H9 (cell line): Measurements from ENCODE around the gene LEFTY1. TPM values are rescaled to one million over a fixed set of nuclear protein-coding genes. Genes with fewer than 3 reads are reported as not detected.
"Not testable (repeated sequence)": the region's sequence is repeated elsewhere in the genome, so short reads cannot be mapped to it uniquely, and the experiment has no call there.

ENCODE experiments used
- DNase-seq: peaks from one replicate; pipeline ENCODE4 v3.0.0-alpha.2; 2017
- H2AFZ ChIP-seq: one replicate; pipeline ENCODE4 v1.6.1; 2013; ENCODE audit warnings: mild to moderate bottlenecking, low read length, control low read depth, moderate library complexity
- H2AK5ac ChIP-seq: 2 replicates; pipeline ENCODE4 v1.6.1; 2013; ENCODE audit warnings: low read length, control low read depth, mixed read lengths; ENCODE audit not compliant: insufficient read length
- H2BK120ac ChIP-seq: one replicate; pipeline ENCODE4 v1.6.1; 2013; ENCODE audit warnings: low read depth, mild to moderate bottlenecking, low read length, control low read depth, inconsistent platforms; ENCODE audit not compliant: poor library complexity, severe bottlenecking
- H2BK12ac ChIP-seq: 2 replicates; pipeline ENCODE4 v1.6.1; 2013; ENCODE audit warnings: low read length, control low read depth, mixed read lengths, low read depth; ENCODE audit not compliant: insufficient read length
- H2BK15ac ChIP-seq: 2 replicates; pipeline ENCODE4 v1.6.1; 2013; ENCODE audit warnings: low read depth, low read length, control low read depth
- H2BK20ac ChIP-seq: one replicate; pipeline ENCODE4 v1.6.1; 2013; ENCODE audit warnings: low read depth, mild to moderate bottlenecking, low read length, control low read depth, inconsistent platforms; ENCODE audit not compliant: poor library complexity, severe bottlenecking
- H2BK5ac ChIP-seq: 2 replicates; pipeline ENCODE4 v1.6.1; 2013; ENCODE audit warnings: low read length, control low read depth, mixed read lengths; ENCODE audit not compliant: insufficient read length
- H3K14ac ChIP-seq: 2 replicates; pipeline ENCODE4 v1.6.1; 2013; ENCODE audit warnings: low read length, control low read depth; ENCODE audit not compliant: insufficient read depth
- H3K18ac ChIP-seq: 2 replicates; pipeline ENCODE4 v1.6.1; 2013; ENCODE audit warnings: low read depth, mild to moderate bottlenecking, mixed read lengths, low read length, control low read depth; ENCODE audit not compliant: insufficient read length
- H3K23ac ChIP-seq: 2 replicates; pipeline ENCODE4 v1.6.1; 2013; ENCODE audit warnings: low read length, control low read depth, mixed read lengths, low read depth; ENCODE audit not compliant: insufficient read length
- H3K23me2 ChIP-seq: 2 replicates; pipeline ENCODE4 v1.6.1; 2013; ENCODE audit warnings: low read depth, mild to moderate bottlenecking, mixed read lengths, low read length, control low read depth; ENCODE audit not compliant: insufficient read length, poor library complexity, severe bottlenecking
- H3K27ac ChIP-seq: 2 replicates; pipeline ENCODE4 v1.5.1; 2013; ENCODE audit warnings: low read length, control low read depth, mixed read lengths, low read depth; ENCODE audit not compliant: insufficient read length
- H3K27me3 ChIP-seq: 2 replicates; pipeline ENCODE4 v1.6.1; 2013; ENCODE audit warnings: low read length, control low read depth, inconsistent platforms; ENCODE audit not compliant: insufficient read depth
- H3K4ac ChIP-seq: 2 replicates; pipeline ENCODE4 v1.6.1; 2013; ENCODE audit warnings: low read depth, mild to moderate bottlenecking, control low read depth, inconsistent platforms, low read length, moderate library complexity
- H3K4me1 ChIP-seq: 2 replicates; pipeline ENCODE4 v1.6.1; 2013; ENCODE audit warnings: low read length, control low read depth, inconsistent platforms; ENCODE audit not compliant: insufficient read depth
- H3K4me2 ChIP-seq: 2 replicates; pipeline ENCODE4 v1.6.1; 2013; ENCODE audit warnings: low read length, control low read depth, mixed read lengths; ENCODE audit not compliant: insufficient read length, insufficient read depth
- H3K56ac ChIP-seq: 2 replicates; pipeline ENCODE4 v1.6.1; 2013; ENCODE audit warnings: low read depth, mild to moderate bottlenecking, mixed read lengths, low read length, control low read depth; ENCODE audit not compliant: insufficient read length
- H3K79me1 ChIP-seq: 2 replicates; pipeline ENCODE4 v1.6.1; 2013; ENCODE audit warnings: low read depth, mild to moderate bottlenecking, moderate library complexity, low read length, control low read depth, inconsistent platforms; ENCODE audit not compliant: insufficient read depth, poor library complexity, severe bottlenecking
- H3K79me2 ChIP-seq: 2 replicates; pipeline ENCODE4 v1.6.1; 2013; ENCODE audit warnings: low read length, control low read depth, inconsistent platforms; ENCODE audit not compliant: insufficient read depth
- H3K9ac ChIP-seq: 2 replicates; pipeline ENCODE4 v1.6.1; 2013; ENCODE audit warnings: low read length, control low read depth, mixed read lengths; ENCODE audit not compliant: insufficient read length; ENCODE audit errors: extremely low read depth
- H3K9me3 ChIP-seq: one replicate; pipeline ENCODE4 v1.6.1; 2013; ENCODE audit warnings: low read depth, low read length, inconsistent platforms; ENCODE audit not compliant: control insufficient read depth
- H3T11ph ChIP-seq: one replicate; pipeline ENCODE4 v1.6.1; 2013; ENCODE audit warnings: mild to moderate bottlenecking, low read length, control low read depth, inconsistent platforms
- H4K20me1 ChIP-seq: one replicate; pipeline ENCODE4 v1.6.1; 2013; ENCODE audit not compliant: control insufficient read depth, insufficient read length, insufficient read depth
- H4K5ac ChIP-seq: 2 replicates; pipeline ENCODE4 v1.6.1; 2013; ENCODE audit warnings: low read depth, mild to moderate bottlenecking, mixed read lengths, low read length, control low read depth; ENCODE audit not compliant: insufficient read length
- H4K8ac ChIP-seq: replicated peaks from 2 replicates; pipeline ENCODE4 v1.6.1; 2013; ENCODE audit warnings: low read length, control low read depth, mixed read lengths, low read depth; ENCODE audit not compliant: insufficient read length
- H4K91ac ChIP-seq: 2 replicates; pipeline ENCODE4 v1.6.1; 2013; ENCODE audit warnings: low read depth, mild to moderate bottlenecking, moderate library complexity, mixed read lengths, low read length, control low read depth; ENCODE audit not compliant: insufficient read length
- H3K27ac Mint-ChIP-seq, 3 experiments: 2 replicates in 2 of 3; 3 replicates in 1 of 3; pipeline ENCODE4 v1.8.0; 2020 to 2021; ENCODE audit warnings: mixed read lengths in 3 of 3, mild to moderate bottlenecking in 1 of 3, moderate library complexity in 1 of 3
- H3K27me3 Mint-ChIP-seq: 2 replicates; pipeline ENCODE4 v1.8.0; 2021; ENCODE audit warnings: low read depth, mild to moderate bottlenecking, moderate library complexity, mixed read lengths
- H3K36me3 Mint-ChIP-seq, 3 experiments: 2 replicates in 2 of 3; 3 replicates in 1 of 3; pipeline ENCODE4 v1.8.0; 2020 to 2021; ENCODE audit warnings: low read depth in 3 of 3, mixed read lengths in 3 of 3; ENCODE audit not compliant: insufficient read depth in 1 of 3
- H3K4me1 Mint-ChIP-seq, 2 experiments: 2 replicates each; pipeline ENCODE4 v1.8.0; 2020; ENCODE audit warnings: mixed read lengths in 2 of 2
- H3K4me3 Mint-ChIP-seq, 2 experiments: 2 replicates in 1 of 2; 3 replicates in 1 of 2; pipeline ENCODE4 v1.8.0; 2020 to 2021; ENCODE audit warnings: mild to moderate bottlenecking in 2 of 2, mixed read lengths in 2 of 2, moderate library complexity in 1 of 2
- H3K9me3 Mint-ChIP-seq, 2 experiments: 2 replicates in 1 of 2; 3 replicates in 1 of 2; pipeline ENCODE4 v1.8.0; 2020; ENCODE audit warnings: mild to moderate bottlenecking in 2 of 2, mixed read lengths in 2 of 2, moderate library complexity in 1 of 2
- CTCF ChIP-seq: fragments of 200-600 bp; sonication (generic); conservative IDR thresholded peaks from 3 replicates; pipeline ENCODE4 v1.8.0; 2021; ENCODE audit warnings: antibody characterized with exemption, mild to moderate bottlenecking
- WGBS: extraction: QIAGEN DNeasy Blood & Tissue Kit; methylation state at CpG from one replicate; pipeline ENCODE4 v1.1.7; 2013; ENCODE audit warnings: missing lambda C conversion rate, low lambda C conversion rate, mixed read lengths; ENCODE audit not compliant: insufficient read length; ENCODE audit errors: extremely low coverage; 5-methylcytosine and 5-hydroxymethylcytosine counted together
- total RNA-seq: library from RNA; stranded (reverse); gene quantifications from 2 replicates; pipeline ENCODE4 v1.2.1, GENCODE V29; 2021

Gene LEFTY1
- total RNA-seq, 1 experiment from 2014 or later: 107 TPM

- H3K4me1 ChIP-seq: peaks cover 5% of the 10 kb centered on the region; the same call in 1 of the 2 replicates
- H3K79me1 ChIP-seq: no peaks in the 10 kb centered on the region
- peak overlapping the region in 2 of 3 experiments; percentile 18 to 44; a peak in 2 of 7 replicates for H3K27ac Mint-ChIP-seq
- H2AFZ ChIP-seq: no peak overlapping the region
- DNase-seq: no peak
- no peak overlapping the region for H3K56ac ChIP-seq
- H4K8ac ChIP-seq: peak overlapping the region; percentile 21
- no peak overlapping the region for H4K91ac ChIP-seq
- H3T11ph ChIP-seq: no peak overlapping the region
- H2BK120ac ChIP-seq: no peak overlapping the region
- H2BK5ac ChIP-seq: no peak overlapping the region
- peaks cover 44% of the 10 kb centered on the region in 2 experiments for H3K4me1 Mint-ChIP-seq
- peaks cover 2% of the 10 kb centered on the region; the same call in 1 of the 2 replicates for H3K27me3 Mint-ChIP-seq
- H3K4me2 ChIP-seq: peak overlapping the region; percentile 36
- H4K20me1 ChIP-seq: no peaks in the 10 kb centered on the region
- no CpG with 5 or more reads among the region's 18 CpGs for WGBS
- no peak overlapping the region for H3K18ac ChIP-seq
- H3K23ac ChIP-seq: no peak overlapping the region
- no peak overlapping the region for H3K27ac ChIP-seq
- H2BK20ac ChIP-seq: no peak overlapping the region
- H3K9me3 Mint-ChIP-seq: no peaks in the 10 kb centered on the region; a peak in 1 of 5 replicates
- no peaks in the 10 kb centered on the region for H3K27me3 ChIP-seq
- H3K36me3 Mint-ChIP-seq: peaks cover 0 to 13% (median 0%) of the 10 kb centered on the region in 3 experiments; a peak in 5 of 7 replicates
- H3K23me2 ChIP-seq: no peaks in the 10 kb centered on the region
- no peaks in the 10 kb centered on the region for H3K9me3 ChIP-seq
- H3K9ac ChIP-seq: peak overlapping the region; percentile 86
- no peak overlapping the region for H2BK15ac ChIP-seq
- no peak overlapping the region for H4K5ac ChIP-seq
- peak overlapping the region; percentile 70 to 75 for H3K4me3 Mint-ChIP-seq
- H2BK12ac ChIP-seq: no peak overlapping the region
- H2AK5ac ChIP-seq: no peak overlapping the region
- peaks cover 2% of the 10 kb centered on the region; the same call in 1 of the 2 replicates for H3K79me2 ChIP-seq
- no peak for TF ChIP-seq CTCF
- H3K4ac ChIP-seq: no peak overlapping the region
- H3K14ac ChIP-seq: no peak overlapping the region
Observed at GRCh38 chr1:225888289-225888897, 553 bp downstream of the LEFTY1 start.

- H2AFZ ChIP-seq, DNase-seq: not testable (repeated sequence)
- peak overlapping the region; percentile 36 for H3K4me2 ChIP-seq
Observed at GRCh38 chr1:225887554-225888288, 1.2 kb downstream of the LEFTY1 start.

More at GRCh38 chr1:225887554-225888288, 1.2 kb downstream of the LEFTY1 start:
- not testable (repeated sequence) for H3K23ac ChIP-seq, H2BK5ac ChIP-seq, H2BK15ac ChIP-seq, H3K18ac ChIP-seq, H2BK12ac ChIP-seq, H4K20me1 ChIP-seq, H3K9me3 ChIP-seq, H3K27me3 Mint-ChIP-seq, H2BK20ac ChIP-seq, H3K9me3 Mint-ChIP-seq, H4K8ac ChIP-seq, H3K4me1 ChIP-seq, H3K27ac ChIP-seq, H2AK5ac ChIP-seq, H2BK120ac ChIP-seq, H4K5ac ChIP-seq, H3K27me3 ChIP-seq, H3K23me2 ChIP-seq, H3K4ac ChIP-seq, H3K56ac ChIP-seq, H3K79me2 ChIP-seq, H3T11ph ChIP-seq, H3K14ac ChIP-seq, H3K79me1 ChIP-seq, H4K91ac ChIP-seq
- Mint-ChIP-seq H3K36me3 (peaks cover 0 to 13% (median 0%) of the 10 kb centered on the region in 3 experiments; a peak in 5 of 7 replicates), H3K4me1 (peaks cover 46 to 47% of the 10 kb centered on the region in 2 experiments), H3K4me3 (peak overlapping the region; percentile 70 to 75), H3K27ac (peak overlapping the region in 1 of 3 experiments; percentile 44; a peak in 1 of 7 replicates)
- no CpG with 5 or more reads among the region's 56 CpGs for WGBS
- H3K9ac ChIP-seq: peak overlapping the region; percentile 86
